ENCODE results near the gene MMD2.
A peak's percentile ranks its signal among the peaks of the same experiment; 100 is the strongest.
"Not testable (repeated sequence)": the region's sequence is repeated elsewhere in the genome, so short reads cannot be mapped to it uniquely, and the experiment has no call there.

The MMD2 gene, protein sequence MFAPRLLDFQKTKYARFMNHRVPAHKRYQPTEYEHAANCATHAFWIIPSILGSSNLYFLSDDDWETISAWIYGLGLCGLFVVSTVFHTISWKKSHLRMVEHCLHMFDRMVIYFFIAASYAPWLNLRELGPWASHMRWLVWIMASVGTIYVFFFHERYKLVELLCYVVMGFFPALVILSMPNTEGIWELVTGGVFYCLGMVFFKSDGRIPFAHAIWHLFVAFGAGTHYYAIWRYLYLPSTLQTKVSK

DNA sequence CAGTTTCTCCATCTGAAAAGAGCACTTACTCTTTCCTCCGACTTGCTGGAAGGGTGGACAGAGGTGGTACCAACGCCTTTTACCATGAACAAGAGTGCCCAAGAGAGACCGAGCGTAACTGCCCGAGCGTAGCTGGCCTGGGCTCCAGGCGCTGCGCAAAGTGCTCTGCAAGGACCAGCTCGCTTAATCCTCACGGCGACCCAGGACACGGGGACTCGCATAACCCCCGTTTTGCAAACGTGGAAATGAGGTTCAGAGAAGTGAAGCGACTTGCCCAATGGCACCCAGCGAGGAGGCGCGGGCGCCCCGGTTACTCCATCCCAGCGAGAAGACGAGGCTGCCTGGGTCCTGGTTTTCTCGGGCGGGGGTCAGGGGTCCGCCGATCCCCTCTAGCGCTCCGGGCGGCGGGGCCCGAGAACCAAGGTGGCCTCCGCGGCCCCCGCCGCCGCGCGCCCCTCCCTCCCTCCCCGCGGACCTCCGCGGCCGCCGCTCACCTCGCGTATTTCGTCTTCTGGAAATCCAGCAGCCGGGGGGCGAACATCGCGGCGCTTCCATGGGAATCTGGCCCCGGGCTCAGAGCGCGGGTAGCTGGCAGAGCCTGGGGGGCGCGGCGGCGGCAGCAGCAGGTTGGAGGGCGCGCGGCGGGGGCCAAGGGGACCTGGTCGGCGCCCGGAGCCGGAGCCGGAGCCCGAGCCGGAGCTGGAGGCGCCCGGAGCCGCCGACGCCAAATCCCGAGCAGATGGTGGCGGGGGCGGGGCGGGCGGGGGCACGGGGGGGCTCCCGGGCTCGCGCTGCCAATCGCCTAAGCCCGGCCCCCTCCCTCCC, at the start of gene MMD2:
TSS of gene MMD2 (minus strand) at position 711 of the 825 bp plus-strand sequence. CDS start at position 541, 170 bp downstream.
- DNase-seq (ENCODE audit: low spot score), result peak; percentile 81

DNA sequence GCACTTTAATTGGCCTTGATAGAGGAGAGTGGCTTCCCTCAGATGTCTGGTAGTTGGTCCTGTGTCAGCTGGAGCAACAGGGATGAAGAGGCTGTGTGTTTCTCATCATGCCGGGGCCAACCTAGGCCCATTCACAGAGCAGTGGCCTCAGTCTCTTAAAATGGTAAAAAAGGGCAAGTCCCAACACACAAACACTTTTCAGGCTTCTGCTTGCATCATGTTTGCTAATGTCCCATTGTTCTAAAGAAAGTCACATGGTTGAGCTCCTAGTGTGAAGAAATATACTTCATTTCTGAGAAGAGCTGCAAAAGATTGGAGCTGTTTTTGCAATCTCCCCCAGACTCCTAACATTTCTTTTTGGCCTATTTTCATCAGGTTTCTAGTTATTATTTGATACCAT, 46.1 kb upstream of the MMD2 start:
- DNase-seq (ENCODE audit: low spot score), result no peak

DNA sequence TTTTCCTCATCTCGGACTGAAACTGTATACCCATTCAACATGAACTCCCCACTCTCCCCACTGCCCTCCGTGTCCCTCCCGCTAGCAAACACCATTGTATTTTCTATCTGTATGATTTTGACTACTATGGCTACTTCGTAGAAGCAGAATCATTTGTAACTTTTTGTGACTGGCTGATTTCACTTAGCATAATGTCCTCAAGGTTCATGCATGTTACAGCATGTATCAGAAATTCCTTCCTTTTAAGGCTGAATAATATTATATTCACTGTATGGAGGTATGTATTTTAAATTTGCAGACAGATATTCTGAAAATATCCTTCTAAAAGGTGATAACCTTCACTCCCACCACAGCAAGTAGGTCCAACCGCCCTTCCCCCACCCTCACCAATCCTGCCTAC, 42.9 kb upstream of the MMD2 start:
- DNase-seq (ENCODE audit: low spot score), result no peak

DNA sequence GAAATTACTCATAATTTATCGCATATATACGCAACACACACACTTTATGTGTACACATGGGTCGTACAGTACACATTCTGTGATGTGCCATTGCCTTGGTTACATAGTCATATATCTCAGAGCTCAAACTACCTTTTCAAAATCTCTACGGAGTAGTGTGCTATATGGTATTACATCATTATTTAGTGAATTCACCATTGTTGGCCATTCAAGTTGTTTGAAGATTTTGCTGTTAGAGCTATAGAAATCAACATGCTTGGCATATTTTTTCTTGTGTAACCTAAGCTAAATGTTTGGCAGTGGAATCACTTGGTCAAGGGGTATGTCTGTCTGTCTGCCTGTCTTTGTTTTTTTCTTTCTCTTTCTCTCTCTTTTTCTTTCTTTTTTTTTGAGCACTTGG, 42.0 kb upstream of the MMD2 start:
- no peak for DNase-seq (ENCODE audit: low spot score)

DNA sequence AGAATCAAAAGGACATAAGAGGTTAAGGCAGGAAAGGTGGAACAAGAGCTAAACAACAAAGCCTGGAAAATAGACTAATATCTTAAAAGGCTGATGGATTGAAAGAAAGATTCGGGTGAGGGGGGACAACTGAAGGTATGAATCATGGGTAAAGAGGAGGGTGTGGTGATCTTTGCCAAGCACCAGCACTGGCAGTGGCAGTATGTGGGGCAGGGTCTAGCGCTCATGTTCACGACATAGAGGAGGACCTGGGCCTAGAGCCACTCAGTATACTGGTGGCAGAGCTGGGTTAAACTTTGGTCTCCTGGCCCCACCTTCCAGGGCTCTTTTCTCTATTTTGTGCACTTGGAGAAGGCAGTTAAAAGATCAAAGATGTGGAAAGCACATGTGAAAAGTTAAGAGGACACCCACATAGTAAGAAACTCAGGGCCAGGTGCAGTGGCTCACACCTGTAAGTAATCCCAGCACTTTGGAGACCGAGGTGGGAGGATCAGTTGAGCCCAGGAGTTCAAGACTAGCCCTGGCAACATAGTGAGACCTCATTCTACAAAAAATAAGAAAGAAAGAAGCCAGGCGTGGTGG, 40.5 kb upstream of the MMD2 start:
- DNase-seq (ENCODE audit: low spot score), result no peak

DNA sequence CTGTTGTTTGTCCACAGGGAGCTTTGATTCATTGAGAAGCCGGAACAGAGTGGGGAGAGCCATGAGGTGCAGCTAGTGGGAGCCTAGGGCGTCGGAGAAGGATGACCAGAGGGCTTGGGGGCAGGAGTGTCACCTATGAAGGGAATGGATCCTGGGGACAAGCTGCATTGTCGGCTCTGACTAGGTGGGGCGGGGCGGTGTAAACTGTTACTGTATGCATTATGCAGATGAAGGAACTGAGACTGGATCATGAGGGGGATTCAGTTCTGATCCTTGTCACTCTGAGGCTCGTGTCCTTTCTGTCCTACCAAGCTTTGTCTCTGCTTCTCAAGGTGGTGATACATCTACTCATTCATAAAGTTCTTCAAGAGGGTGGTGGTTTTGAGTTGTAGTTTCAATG, 39.9 kb upstream of the MMD2 start:
- no peak for DNase-seq (ENCODE audit: low spot score)

DNA sequence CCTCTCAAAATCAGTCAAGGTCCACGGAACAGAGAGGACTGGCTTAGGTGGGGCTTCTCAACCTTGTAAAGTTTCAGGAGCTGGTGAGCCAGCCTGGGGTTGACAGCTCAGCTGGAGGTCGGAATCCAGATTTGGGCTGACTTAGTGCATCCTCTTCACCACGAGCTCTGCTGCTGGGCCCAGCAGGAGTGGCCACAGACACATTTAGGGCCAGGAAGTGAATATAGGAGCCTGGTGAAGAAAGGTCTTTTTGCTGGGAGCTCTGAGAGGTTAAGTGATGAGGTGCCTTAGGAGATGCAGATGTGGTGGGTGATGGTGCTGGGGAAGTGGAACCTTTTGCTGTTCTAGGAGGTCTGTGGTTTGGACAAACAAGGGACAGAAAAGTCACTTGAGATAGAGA, 39.3 kb upstream of the MMD2 start:
- no peak for DNase-seq (ENCODE audit: low spot score)

DNA sequence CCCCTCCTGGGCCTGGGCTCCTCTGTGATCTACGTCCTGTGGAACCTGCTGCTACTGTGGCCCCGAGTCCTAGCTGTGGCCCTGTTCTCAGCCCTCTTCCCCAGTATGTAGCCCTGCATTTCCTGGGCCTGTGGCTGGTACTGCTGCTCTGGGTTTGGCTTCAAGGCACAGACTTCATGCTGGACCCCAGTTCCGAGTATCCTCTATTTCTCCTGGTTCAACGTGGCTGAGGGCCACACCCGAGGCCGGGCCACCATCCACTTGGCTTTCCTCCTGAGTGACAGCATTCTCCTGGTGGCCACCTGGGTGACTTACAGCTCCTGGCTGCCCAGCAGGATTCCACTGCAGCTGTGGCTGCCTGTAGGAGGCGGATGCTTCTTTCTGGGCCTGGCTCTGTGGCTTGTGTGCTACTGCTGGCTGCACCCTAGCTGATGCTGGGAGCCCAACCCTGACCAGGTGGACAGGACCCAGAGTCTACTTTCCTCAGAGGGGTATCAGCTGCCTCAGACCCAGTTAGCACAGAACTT, 37.8 kb upstream of the MMD2 start:
- no peak for DNase-seq (ENCODE audit: low spot score)

DNA sequence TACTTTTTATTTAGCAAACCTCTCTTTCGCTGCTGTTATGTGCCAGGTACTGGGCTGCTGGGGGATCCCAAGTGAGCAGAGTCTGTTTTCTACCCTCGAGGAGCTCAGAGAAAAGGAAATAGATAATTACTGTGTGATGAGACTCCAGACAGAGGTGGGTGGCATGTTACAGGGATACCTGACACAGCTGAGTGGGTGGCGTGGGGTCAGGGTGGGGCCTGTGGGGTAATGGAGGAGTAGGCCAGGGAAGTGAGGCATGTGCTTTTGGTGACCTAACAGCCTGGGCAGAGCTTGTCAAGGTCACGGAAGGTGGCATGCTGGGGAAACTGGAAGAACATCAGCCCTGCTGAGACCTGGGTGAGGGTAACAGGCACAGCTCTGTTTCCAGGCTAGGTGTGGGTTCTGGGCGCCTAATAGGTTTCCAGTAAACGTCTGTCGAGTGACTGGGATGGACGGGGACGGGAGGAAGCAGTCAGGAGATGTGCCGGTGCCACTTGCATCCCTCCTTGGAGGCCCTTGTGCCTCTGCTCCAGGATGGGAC, 36.5 kb upstream of the MMD2 start:
- no peak for DNase-seq (ENCODE audit: low spot score)

DNA sequence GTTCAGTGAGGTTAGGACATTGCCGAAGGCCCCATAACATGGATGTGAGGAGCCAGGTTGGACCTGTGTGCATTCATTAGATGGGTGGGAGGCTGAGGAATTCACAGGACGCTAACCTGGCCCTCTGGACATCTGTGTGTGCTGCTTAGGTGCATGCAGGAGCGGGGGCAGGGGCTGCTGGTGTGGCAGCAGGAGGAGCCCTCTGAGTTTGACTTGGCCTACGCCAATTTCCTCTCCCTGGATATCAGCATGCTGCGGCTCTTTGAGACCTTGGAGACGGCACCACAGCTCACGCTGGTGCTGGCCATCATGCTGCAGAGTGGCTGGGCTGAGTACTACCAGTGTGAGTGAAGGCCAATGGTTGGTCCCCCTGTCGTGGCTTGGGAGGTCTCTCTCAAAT, 34.5 kb upstream of the MMD2 start:
- DNase-seq (ENCODE audit: low spot score), result no peak

DNA sequence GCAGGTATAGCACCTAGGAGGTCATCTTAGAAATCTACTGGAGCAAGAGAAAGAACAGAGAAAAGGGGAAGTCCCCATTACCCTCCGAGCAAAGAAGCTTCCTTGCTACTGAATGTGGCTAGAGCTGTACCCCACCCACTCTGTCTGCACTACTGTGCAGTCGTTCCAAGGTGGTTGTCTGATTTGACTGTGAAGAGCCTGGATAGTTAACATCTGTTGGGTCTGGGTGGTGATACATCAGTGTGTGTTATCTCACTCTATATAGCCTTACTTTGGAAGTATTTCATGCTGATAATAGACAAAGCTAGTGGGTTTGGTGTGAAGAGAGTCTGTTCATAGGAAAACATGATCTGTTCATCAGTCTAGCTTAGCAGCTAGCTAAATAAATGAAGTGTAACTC, 23.8 kb upstream of the MMD2 start:
- not testable (repeated sequence) for DNase-seq (ENCODE audit: low spot score)

DNA sequence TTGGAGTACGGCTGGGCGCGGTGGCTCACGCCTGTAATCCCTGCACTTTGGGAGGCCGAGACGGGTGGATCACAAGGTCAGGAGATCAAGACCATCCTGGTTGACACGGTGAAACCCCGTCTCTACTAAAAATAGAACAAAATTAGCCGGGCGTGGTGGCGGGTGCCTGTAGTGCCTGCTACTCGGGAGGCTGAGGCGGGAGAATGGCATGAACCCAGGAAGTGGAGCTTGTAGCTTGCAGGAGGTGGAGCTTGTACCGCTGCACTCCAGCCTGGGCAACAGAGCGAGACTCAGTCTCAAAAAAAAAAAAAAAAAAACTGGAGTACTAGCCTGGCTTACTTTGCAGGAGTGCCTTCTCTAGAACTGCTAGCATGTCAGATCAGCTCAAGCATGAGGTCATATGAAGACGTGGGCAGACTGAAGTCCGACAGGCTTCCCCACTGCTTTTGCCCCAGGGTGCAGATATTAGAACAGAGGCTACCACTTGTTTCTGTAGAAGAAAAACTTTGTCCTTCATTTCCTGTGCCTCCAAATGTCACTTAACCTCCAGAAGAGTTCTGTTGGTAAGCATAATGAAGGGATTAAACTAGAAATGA, 22.4 kb upstream of the MMD2 start:
- DNase-seq (ENCODE audit: low spot score), result not testable (repeated sequence)

DNA sequence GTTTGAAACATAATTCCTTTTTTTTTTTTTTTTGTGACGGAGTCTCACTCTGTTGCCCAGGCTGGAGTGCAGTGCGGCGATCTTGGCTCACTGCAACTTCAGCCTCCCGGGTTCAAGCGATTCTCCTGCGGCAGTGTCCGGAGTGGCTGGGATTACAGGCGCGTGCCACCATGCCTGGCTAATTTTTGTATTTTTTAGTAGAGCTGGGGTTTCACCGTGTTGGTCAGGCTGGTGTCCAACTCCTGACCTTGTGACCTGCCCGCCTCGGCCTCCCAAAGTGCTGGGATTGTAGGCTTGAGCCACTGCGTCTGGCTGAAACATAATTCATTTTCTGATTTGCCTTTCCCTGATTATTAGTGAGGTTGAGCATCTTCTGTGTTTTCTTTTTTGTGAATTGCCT, 16.6 kb upstream of the MMD2 start:
- not testable (repeated sequence) for DNase-seq (ENCODE audit: low spot score)

DNA sequence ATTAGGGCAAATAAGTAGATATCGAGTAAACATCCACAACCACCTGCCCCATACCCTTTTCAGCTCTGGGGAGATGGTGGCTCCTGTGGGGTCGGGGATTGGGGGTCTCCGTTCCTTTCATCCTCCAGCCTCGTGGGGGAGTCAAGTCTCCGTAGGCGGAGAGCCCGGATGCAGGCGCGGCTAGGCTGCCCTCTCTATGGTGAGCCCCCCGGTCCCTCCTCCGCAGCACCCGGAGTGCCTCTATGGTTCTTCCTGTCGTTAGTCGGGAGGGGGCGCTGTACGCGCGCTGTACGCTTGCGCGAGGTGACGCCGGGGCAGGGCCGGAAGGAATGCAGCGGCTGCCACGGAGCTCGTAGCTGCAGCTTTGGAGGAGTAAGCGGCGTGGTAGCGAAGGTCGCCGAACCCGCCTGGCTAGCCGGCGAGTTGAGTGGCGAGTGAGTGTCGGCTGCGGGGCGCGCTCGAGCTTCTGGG, 14.8 kb upstream of the MMD2 start:
- DNase-seq (ENCODE audit: low spot score), result peak; percentile 91

DNA sequence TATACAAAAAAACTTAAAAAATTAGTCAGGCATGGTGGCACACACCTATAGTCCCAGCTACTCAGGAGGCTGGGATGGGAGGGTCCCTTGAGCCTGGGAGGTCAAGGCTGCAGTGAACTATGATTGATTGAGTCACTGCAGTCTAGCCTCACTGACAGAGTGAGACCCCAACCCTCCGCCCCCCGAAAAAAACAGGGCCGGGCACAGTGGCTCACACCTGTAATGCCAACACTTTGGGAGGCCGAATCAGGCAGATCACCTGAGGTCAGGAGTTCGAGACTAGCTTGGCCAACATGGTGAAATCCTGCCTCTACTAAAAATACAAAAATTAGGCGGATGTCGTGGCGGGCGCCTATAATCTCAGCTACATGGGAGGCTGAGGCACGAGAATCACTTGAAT, 13.5 kb upstream of the MMD2 start:
- DNase-seq (ENCODE audit: low spot score), result not testable (repeated sequence)

DNA sequence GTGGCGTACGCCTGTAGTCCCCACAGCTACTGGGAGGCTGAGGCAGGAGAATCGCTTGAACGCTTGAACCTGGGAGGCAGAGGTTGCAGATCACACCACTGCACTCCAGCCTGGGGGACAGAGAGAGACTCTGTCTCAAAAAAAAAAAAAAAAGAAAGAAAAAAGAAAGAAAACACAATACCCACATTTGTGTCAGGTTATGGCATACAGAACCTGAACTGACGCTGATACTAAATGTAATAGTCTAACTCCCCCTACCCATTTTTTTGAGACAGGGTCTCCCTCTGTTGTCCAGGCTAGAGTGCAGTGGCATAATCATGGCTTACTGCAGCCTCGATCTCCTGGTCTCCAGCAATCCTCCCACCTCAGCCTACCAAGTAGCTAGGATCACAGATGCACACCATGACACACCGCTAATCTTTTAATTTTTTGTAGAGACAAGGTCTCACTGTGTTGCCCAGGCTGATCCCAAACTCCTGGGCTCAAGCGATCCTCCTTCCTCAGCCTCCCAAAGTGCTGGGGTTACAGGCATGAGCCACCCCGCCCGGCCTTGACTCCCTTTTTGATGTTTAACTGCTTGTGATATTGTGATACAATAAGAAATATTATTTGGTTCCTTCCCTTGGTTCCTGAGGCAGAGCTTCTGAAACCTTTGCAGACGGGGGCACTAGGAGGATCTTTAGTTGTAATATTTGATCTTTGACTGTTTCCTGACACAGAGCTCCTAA, 6.5 kb upstream of the MMD2 start:
- no peak for DNase-seq (ENCODE audit: low spot score)

DNA sequence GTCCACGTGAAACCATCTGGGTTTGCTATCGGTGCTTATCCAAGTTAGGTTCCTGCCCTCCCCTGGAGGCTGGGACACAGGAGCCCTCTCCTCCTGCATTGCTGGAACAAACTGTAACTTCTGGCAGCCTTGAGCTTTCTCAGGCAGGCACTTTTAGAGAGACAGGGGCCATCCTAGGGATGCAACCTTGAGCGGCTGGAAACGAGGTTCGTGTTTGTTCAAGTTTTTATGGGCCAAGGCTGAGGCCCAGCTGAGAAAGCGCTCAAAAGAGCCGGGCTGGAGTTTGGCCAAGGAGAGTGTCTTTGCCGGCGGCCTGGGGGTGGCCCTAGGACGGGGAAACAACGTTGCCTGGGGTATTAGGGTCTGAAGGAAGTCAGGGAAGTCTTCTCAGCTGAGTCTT, 5.5 kb upstream of the MMD2 start:
- no peak for DNase-seq (ENCODE audit: low spot score)

DNA sequence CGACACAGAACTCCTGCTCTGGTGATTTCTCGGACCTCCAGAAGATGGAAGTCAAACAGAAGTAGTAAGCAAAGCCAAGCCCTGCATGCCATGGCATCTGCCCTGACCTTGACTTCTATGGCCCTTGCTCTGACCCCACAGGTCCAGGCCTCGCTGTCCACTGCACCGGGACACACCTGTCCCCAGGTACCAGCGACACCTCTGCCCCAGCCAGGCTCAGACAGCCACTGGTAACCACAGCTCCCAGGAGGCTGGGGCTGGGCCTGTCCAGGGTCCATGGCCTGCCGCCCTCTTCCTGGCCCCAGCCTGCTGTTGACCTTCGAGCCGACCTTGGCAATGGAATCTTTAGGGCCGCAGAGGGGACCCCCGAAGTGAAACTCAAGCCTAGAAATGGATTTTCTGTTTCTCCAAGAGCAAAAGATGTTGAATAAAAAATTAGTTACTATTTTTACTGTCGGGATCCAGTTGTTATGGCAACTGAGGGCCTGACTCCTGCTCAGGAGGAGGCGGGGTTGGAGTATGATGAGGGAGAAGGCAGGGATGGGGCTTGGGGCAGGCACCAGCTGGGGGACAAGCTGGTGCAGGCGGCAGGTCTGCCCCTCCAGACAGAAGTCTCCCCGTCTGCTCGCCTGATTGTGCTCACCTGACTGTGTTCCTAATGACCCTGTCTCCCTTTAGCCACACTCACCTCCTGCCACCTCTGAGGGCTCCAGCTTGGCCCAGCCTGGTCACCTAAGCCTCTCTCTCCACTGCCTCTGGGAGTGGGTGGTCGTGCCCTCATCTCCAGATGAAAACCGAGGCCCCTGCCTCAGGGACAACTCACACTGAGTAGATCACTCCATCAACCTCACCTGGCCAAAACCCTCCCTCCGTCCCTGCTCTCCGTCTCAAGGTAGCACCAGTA, 4.1 kb upstream of the MMD2 start:
- DNase-seq (ENCODE audit: low spot score), result no peak

DNA sequence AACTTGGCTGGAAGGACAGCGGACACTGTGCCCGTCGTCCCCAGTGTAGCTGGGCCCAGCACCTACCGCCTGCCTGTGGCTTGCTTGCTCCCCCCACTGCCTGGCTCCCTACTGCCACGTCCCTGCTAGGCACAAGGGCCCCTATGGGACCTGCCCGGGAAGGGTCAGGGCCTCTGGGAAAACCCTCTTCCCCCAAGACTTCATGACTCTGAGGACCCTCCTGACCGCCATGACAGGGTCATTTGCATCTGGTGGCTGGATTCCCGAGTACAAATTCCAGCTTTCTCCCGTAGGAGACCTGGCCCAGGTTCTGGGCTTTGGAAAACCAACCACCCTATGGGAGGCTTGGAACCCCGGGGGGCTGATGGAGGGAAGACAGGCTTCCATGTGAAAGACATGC, 1.4 kb upstream of the MMD2 start:
- no peak for DNase-seq (ENCODE audit: low spot score)

DNA sequence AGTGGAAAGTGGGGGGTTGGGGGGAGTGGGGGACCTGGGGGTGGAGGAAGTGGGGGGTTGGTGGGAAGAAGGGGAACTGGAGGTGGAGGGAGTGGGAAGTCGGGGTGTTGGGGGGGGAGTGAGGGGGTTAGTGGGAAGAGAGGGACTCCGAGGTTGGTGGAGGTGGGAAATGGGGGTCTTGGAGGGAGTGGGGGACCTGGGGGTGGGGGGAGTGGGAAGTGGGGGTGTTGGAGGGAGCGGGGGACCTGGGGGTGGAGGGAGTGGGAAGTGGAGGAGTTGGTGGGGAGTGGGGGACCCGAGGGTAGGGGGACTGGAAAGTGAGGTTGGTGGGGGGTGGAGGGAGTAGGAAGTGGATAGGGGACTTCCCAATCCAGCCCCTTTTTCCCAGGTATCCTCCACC, 906 bp upstream of the MMD2 start:
- DNase-seq (ENCODE audit: low spot score), result no peak
